Activated CD4-positive, alpha-beta T cell treated with anti-CD3 and anti-CD28 coated beads, Interleukin-2, amount 10 ng/mL, durations not matched to agents 24 days and 14 days (primary cell): ENCODE data around the gene UNC93B1. TPM values are rescaled to one million over a fixed set of nuclear protein-coding genes. Genes with fewer than 3 reads are reported as not detected.
"Not testable (repeated sequence)": the region's sequence is repeated elsewhere in the genome, so short reads cannot be mapped to it uniquely, and the experiment has no call there.

Source experiments
- DNase-seq: peaks from one replicate; pipeline ENCODE4 v3.0.0; 2022
- H3K27ac Mint-ChIP-seq: one replicate; pipeline ENCODE4 v1.8.0; 2022; ENCODE audit warnings: mild to moderate bottlenecking, mixed read lengths
- H3K27me3 Mint-ChIP-seq: one replicate; pipeline ENCODE4 v1.8.0; 2022; ENCODE audit warnings: mixed read lengths
- H3K36me3 Mint-ChIP-seq: one replicate; pipeline ENCODE4 v1.8.0; 2022; ENCODE audit warnings: low read depth, mild to moderate bottlenecking, mixed read lengths
- H3K4me1 Mint-ChIP-seq: one replicate; pipeline ENCODE4 v1.8.0; 2021; ENCODE audit warnings: mixed read lengths
- H3K4me3 Mint-ChIP-seq: one replicate; pipeline ENCODE4 v1.8.0; 2022; ENCODE audit warnings: mild to moderate bottlenecking, moderate library complexity, mixed read lengths
- H3K9me3 Mint-ChIP-seq: one replicate; pipeline ENCODE4 v1.8.0; 2021; ENCODE audit warnings: mixed read lengths
- intact Hi-C: fragments of 100-400 bp; cut with micrococcal nuclease; formaldehyde crosslinking; loops from one replicate; pipeline ENCODE4 v1.15.1; 2023
- total RNA-seq: library from RNA; stranded (reverse); gene quantifications from 2 replicates; pipeline ENCODE4 v1.2.3, GENCODE V29; 2022

UNC93B1 gene
- total RNA-seq, 1 donor from 2014 or later: 15.6 TPM

DNA sequence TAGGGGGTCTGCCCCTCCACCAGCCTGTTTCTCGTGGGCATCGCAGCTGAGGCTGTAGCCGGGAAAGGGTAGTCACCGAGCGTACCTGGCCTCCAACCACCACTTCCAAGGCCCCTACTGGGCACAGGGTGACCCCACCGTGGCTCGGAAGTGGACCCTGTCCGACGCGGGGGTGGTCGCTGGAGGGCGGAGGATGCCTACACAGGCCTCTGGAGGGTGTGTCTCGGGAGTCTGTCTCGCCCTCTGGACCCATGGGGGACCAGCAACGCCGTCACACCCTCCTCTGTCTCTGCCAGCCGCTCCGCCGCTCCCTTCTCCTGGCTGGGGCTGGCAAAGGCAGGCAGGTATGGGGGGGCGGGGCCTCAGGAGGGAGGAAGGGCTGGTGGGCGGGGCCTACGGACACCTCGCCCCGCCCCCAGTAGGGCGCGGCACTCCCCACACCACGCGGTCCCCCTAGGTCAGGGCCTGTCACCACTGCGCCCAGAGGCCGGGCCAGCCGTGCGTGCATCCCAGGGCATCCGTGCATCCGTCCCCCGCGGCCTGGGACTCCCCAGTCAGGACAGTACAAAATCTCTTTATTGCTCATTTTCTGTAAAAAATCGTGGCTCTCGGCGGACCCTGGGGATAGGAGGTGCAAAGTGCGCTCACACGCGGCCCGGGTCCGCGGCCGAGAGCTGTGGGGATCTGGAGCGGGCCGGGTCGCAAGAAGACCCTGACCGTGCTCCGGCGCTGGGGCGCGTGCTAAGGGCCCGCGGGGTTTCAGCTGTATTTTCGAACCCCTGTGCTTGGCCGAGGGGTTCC, 13.2 kb downstream of the UNC93B1 start:
- peak overlapping the region; percentile 51 for H3K27ac Mint-ChIP-seq
- H3K27me3 Mint-ChIP-seq, DNase-seq, H3K4me3 Mint-ChIP-seq, intact Hi-C loops, H3K36me3 Mint-ChIP-seq, H3K4me1 Mint-ChIP-seq, H3K9me3 Mint-ChIP-seq: not testable (repeated sequence)

DNA sequence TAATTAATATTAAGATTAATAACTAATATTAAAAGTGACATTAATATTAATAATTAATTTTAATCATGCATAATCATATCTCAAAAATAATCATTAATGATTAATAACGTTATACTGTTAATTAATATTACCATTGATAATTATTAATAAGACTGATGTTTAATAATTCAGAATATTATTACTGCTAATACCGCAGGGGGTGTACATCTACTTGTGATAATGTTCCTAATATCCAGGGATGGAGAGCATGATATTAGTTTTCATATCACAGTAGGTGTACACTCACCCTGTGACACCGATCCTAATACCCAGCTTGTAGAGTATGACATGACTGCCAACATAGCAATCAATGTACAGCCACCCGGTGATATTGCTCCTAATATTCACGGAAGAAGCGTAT, 18.6 kb downstream of the UNC93B1 start:
- H3K27me3 Mint-ChIP-seq, DNase-seq, H3K27ac Mint-ChIP-seq, intact Hi-C loops, H3K9me3 Mint-ChIP-seq, H3K4me1 Mint-ChIP-seq, H3K4me3 Mint-ChIP-seq, H3K36me3 Mint-ChIP-seq: not testable (repeated sequence)

DNA sequence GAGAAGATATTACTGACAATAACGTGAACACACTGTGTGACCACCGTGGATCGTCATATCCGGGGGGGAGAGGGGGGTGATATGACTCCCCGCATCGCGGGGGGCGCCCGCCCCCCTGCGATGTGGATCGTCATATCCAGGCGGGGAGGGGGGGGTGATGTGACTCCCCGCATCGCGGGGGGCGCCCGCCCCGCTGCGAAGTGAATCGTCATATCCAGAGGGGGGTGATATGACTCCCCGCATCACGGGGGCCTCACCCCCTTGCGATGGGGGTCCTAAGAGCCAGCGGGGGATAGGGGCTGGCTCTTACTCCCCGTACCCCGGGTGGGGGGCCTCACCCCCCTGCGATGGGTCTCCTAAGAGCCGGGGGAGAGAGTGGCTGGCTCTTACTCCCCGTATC, 19.9 kb downstream of the UNC93B1 start:
- intact Hi-C loops: no loop called here
- H3K36me3 Mint-ChIP-seq: no peaks in the 10 kb centered on the region
- no peaks in the 10 kb centered on the region for H3K27me3 Mint-ChIP-seq
- H3K27ac Mint-ChIP-seq: no peak overlapping the region
- H3K4me3 Mint-ChIP-seq: no peak overlapping the region
- H3K9me3 Mint-ChIP-seq: no peaks in the 10 kb centered on the region
- no peaks in the 10 kb centered on the region for H3K4me1 Mint-ChIP-seq
- no peak for DNase-seq

DNA sequence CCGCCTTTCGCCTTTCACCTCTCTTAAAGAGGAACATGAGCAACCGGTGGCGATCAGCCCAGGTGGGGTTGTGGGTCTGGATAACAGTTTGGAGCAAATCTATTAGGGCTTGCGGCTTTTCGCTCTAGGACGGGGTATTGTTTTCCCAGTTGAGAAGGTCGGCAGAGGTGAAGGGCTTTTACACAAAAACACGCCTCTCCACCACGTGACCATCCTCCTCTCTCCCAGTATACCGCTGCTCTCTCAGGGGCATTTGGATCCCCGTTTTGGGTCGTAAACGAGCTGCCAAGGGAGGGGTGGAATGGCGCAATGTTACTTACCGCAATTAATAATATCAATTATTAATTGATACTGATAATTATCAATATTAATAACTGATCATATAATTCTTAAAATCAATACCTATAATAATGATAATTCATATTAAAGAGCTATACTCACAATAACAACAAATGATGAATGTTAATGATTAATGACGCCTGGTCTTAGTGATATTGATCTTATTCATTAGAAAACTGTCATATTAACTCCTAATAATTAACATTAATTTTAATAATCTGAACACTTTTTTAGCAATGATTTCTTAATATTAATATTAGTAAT, 21.5 kb downstream of the UNC93B1 start:
- H3K4me1 Mint-ChIP-seq, intact Hi-C loops, H3K36me3 Mint-ChIP-seq, DNase-seq, H3K9me3 Mint-ChIP-seq, H3K4me3 Mint-ChIP-seq, H3K27ac Mint-ChIP-seq, H3K27me3 Mint-ChIP-seq: not testable (repeated sequence)

DNA sequence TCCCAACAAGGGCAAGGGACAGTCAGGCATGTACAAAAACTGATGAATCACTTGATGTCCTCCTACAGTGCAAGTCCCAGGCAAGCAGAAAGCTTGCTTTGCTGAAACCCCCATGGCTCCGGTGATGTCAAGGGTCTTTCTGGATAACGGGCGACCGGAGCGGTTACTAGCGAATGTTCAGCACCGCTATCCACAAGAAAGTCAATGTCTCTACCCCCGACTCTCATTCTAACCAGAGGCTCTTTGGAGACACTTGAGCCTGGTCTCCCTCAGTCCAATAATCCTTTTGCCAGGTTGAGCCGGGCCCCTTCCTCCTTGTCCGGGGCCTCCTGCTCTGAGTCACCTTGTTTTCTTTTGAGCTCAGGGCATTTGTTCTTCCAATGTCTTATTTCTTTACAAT, 22.7 kb downstream of the UNC93B1 start:
- H3K4me3 Mint-ChIP-seq, H3K9me3 Mint-ChIP-seq, intact Hi-C loops, H3K27ac Mint-ChIP-seq, H3K4me1 Mint-ChIP-seq, H3K27me3 Mint-ChIP-seq, DNase-seq, H3K36me3 Mint-ChIP-seq: not testable (repeated sequence)

DNA sequence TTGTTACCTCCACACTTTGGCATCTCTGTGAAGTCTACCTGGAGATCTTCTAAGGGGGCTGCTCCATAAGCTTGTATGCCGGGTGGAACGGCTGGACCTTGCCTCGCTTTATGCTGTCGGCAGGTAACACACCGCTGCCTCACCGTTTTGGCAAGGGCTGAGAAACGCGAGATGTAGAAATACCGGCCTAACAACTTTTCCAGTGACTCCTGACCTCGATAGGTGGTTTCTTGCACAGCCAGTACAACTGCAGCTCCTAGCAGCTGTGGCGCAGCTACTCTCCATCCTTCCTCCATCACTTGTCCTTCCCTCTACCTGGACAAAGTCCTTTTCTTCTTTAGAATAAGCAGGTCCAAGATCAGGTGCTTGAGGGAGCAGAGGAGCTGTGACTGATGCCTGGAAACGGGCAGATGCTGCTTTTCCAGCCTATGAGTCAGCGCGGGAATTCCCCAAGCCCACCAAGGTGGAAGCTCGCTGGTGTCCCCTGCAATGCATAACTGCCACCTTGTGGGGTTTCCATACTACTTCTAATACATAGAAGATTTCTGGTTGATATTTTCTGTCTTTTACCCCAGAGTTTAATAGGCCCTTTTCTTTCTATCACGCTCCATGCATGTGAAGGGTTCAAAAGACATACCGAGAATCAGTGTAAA, 25.0 kb downstream of the UNC93B1 start:
- DNase-seq, H3K9me3 Mint-ChIP-seq, H3K4me1 Mint-ChIP-seq, intact Hi-C loops, H3K36me3 Mint-ChIP-seq, H3K27ac Mint-ChIP-seq, H3K27me3 Mint-ChIP-seq, H3K4me3 Mint-ChIP-seq: not testable (repeated sequence)

DNA sequence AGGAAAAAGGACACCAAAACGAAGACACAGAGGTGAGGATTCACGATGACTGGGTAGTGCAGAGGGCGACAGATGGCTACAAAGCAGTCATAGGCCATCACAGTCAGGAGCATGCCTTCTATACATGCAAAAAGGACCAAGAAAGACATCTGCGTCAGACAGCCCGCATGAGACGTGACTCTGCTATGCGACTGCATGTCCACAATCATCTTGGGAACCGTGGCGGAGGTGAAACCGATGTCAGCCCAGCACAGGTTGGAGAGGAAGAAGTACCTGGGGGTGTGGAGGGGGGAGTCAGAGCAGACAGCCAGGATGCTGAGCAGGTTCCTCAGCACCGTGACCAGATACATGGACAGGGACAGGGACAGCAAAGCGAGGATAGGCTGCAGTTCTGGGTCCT, 29.2 kb downstream of the UNC93B1 start:
- intact Hi-C loops, H3K36me3 Mint-ChIP-seq, H3K4me3 Mint-ChIP-seq, H3K27me3 Mint-ChIP-seq, H3K4me1 Mint-ChIP-seq, DNase-seq, H3K27ac Mint-ChIP-seq, H3K9me3 Mint-ChIP-seq: not testable (repeated sequence)

DNA sequence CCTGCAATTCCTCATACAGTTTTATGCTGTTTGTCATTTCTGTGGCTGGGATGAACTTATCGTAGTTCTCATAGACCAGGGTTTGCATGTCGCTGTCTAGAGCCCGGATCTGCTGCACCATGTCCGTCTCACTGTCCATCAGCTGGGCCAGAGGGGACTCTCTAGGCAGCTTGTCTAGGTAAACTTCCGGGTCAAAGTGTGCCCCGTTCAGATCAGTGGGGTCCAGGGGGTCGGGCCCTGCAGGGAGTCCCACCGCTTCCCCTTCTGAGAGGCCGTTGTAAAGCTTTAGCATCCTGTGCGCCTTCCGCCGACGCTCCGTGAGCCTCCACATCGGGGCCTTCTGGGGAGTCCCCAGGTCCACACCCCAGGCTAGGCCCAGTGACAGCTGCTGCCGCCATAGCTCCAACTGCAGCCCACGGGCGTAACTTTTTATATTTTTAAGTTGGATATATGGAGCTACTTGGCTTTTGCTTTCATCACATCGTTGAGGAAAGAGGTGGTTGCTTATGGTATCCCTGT, 38.0 kb downstream of the UNC93B1 start:
- H3K27me3 Mint-ChIP-seq, H3K4me3 Mint-ChIP-seq, intact Hi-C loops, H3K27ac Mint-ChIP-seq, H3K4me1 Mint-ChIP-seq, DNase-seq, H3K9me3 Mint-ChIP-seq, H3K36me3 Mint-ChIP-seq: not testable (repeated sequence)

DNA sequence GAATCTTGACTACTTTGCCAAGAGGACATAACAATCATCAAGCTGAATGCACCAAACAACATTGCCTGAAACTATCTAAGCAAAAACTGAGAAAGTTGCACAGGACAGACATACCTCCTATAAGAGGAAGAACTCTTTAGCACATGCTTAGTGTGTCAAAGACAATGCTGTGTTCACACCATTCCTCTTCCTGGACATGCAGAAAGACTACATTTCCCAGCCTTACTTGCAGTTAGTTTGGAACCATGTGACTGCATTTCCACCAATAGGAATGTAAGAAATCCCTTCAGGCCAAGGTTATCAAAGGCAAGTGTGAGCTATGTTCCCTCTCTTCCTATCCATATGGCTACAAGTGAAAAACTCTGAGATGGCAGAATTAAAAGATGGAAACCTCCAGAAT, 39.2 kb downstream of the UNC93B1 start:
- H3K9me3 Mint-ChIP-seq, H3K4me1 Mint-ChIP-seq, H3K4me3 Mint-ChIP-seq, intact Hi-C loops, H3K36me3 Mint-ChIP-seq, H3K27ac Mint-ChIP-seq, DNase-seq: not testable (repeated sequence)
- H3K27me3 Mint-ChIP-seq: peaks cover 15% of the 10 kb centered on the region

DNA sequence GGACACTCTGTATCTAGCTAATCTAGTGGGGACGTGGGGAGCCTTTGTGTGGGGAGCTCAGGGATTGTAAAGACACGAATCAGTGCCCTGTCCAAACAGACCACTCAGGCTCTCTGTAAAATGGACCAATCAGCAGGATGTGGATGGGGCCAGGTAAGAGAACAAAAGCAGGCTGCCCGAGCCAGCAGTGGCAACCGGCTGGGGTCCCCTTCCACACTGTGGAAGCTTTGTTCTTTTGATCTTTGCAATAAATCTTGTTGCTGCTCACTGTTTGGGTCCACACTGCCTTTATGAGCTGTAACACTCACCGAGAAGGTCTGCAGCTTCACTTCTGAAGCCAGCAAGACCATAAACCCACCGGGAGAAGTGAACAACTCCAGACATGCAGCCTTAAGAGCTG, 40.0 kb downstream of the UNC93B1 start:
- H3K4me3 Mint-ChIP-seq, H3K9me3 Mint-ChIP-seq, H3K27ac Mint-ChIP-seq, DNase-seq, intact Hi-C loops, H3K4me1 Mint-ChIP-seq, H3K36me3 Mint-ChIP-seq: not testable (repeated sequence)
- peaks cover 17% of the 10 kb centered on the region for H3K27me3 Mint-ChIP-seq

DNA sequence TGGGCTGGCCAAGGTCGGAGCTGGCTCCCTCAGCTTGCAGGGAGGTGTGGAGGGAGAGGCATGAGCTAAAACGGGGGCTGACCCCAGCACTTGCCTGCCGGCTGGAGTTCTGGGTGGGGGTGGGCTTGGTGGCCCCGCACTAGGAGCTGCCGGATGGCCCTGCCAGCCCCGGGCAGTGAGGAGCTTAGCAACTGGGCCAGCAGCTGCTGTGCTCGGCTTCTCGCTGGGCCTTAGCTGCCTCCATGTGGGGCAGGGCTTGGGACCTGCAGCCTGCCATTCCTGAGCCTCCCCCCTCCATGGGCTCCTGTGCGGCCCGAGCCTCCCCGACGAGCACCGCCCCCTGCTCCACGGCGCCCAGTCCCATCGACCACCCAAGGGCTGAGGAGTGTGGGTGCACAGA, 40.7 kb downstream of the UNC93B1 start:
- H3K36me3 Mint-ChIP-seq, H3K27ac Mint-ChIP-seq, H3K4me1 Mint-ChIP-seq, H3K4me3 Mint-ChIP-seq, DNase-seq, intact Hi-C loops, H3K9me3 Mint-ChIP-seq: not testable (repeated sequence)
- H3K27me3 Mint-ChIP-seq: peaks cover 19% of the 10 kb centered on the region

DNA sequence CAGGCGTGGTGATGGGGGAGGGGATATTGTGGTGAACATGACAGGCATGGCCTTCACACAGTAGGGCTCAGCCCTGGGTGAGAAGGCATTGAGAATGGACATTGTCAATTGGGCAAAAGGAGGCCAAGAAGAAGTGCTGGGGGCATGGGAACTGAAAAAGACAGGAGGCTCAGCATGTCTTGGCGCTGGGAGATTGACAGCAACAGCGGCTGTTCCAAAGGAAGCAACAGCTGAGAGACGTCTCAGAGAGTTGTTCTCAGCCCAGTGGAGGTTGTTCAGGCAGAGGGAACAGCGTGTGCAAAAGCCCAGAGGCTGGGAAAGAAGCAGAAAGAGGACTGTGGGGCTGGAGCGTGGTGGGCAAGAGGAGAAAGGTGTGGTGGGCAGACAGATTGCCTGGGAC, 47.7 kb downstream of the UNC93B1 start:
- H3K27me3 Mint-ChIP-seq: peaks cover 51% of the 10 kb centered on the region
- H3K4me1 Mint-ChIP-seq, H3K36me3 Mint-ChIP-seq, DNase-seq, intact Hi-C loops, H3K27ac Mint-ChIP-seq, H3K9me3 Mint-ChIP-seq: not testable (repeated sequence)
- peak overlapping the region; percentile 54 for H3K4me3 Mint-ChIP-seq

DNA sequence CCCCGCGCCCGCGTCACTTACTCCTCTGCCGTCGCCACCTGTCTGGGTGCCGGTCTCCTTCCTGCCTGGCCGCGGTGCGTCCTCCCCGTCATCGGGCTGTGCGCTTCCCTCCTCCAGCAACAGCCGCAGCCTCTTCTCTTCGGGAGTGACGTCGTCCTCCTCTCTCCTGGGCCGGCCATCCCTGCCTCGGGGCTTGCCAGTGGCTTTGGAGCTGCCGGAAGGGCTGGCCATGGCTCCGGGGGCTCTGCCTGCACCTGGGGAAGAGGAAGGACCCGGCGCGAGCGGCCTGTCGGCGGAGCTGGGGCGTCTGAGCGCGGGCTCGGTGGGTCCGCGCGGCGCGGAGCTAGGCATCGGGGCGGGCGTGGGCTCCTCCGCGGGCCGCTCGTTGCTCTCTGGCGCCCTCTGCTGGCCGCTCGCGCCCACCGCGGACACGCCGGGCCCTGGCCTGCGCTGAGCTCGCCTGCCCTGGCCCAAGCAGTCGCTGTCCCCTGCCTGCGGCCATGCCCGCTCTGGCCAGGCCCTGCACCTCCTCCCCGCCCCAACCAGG, 48.4 kb downstream of the UNC93B1 start:
- peak overlapping the region; percentile 89 for H3K4me3 Mint-ChIP-seq
- peak overlapping the region; percentile 76 for H3K27ac Mint-ChIP-seq
- H3K36me3 Mint-ChIP-seq, H3K9me3 Mint-ChIP-seq, H3K4me1 Mint-ChIP-seq, intact Hi-C loops: not testable (repeated sequence)
- H3K27me3 Mint-ChIP-seq: peaks cover 47% of the 10 kb centered on the region
- DNase-seq: peak; percentile 95

DNA sequence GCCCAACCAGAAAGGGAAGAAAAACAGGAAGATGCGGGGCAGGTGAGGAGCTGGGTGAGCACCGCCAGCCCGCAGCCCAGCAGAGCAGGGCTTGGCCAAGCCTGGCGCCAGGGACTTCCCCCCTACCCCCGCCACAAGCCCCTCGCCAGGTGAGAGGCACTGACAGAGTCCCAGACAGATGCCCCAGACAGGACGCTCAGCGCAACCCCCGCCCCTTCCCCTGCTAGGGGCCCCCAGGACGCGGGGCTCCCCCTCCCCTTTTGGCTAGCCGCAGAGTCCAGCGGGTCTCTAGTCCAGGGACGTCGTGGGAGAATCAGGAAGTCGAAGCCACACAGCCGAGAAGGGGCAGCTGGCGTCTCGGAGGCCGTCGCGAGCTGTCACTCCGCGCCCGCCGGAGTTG, 48.9 kb downstream of the UNC93B1 start:
- intact Hi-C loops: not testable (repeated sequence)

More for the DNA sequence above, 48.9 kb downstream of the UNC93B1 start:
- not testable (repeated sequence) for H3K27ac Mint-ChIP-seq, H3K4me1 Mint-ChIP-seq, H3K36me3 Mint-ChIP-seq, DNase-seq, H3K9me3 Mint-ChIP-seq
- Mint-ChIP-seq H3K27me3 (peaks cover 45% of the 10 kb centered on the region), H3K4me3 (peak overlapping the region; percentile 73)
